ENCODE measurements around the gene GNAQ.

The GNAQ gene

DNA sequence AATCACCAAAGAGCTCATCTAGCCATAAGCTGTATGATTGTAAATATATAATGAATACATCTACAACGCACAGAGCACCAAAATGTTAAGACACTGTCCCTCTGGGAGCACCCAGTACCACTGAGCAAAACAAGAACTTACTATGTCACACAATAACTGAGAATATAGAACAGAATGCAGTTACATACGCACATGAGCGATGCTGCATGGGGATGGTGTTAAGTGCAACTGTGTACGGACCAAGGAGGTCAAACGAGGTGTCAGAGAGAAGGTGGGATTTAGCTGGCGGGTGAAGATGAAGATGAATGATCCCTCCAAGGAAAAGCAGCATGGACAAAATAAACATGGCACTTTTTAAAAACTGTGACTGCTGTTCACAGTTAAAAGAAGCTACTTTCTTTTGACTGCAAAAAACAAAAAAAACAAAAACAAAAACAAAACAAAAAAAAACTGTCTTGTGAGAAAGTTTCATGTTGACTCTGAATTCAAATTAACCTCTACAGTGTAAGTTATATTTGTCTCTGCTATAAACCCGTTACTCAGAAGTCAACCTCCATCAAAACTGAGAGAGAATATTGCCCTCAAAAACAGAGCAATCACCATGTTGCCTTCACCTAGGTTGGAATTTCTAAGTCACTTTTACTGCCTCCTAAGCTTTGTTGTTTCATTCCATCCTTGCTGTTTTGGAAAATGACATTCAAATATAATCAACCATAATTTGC lies 213.9 kb downstream of the GNAQ start:
- TF ChIP-seq, protein P1, sequence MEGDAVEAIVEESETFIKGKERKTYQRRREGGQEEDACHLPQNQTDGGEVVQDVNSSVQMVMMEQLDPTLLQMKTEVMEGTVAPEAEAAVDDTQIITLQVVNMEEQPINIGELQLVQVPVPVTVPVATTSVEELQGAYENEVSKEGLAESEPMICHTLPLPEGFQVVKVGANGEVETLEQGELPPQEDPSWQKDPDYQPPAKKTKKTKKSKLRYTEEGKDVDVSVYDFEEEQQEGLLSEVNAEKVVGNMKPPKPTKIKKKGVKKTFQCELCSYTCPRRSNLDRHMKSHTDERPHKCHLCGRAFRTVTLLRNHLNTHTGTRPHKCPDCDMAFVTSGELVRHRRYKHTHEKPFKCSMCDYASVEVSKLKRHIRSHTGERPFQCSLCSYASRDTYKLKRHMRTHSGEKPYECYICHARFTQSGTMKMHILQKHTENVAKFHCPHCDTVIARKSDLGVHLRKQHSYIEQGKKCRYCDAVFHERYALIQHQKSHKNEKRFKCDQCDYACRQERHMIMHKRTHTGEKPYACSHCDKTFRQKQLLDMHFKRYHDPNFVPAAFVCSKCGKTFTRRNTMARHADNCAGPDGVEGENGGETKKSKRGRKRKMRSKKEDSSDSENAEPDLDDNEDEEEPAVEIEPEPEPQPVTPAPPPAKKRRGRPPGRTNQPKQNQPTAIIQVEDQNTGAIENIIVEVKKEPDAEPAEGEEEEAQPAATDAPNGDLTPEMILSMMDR (IDR thresholded peaks at IDR 0.05; ENCODE audit: insufficient read depth, low read length, missing control alignments): no peak
- DNase-seq (ENCODE audit: low read depth, low spot score): no peak
- no peak overlapping the region for H3K4me3 ChIP-seq (ENCODE audit: low read depth, low read length)
- CTCF ChIA-PET: interaction anchor here (1.3 kb wide), 1 partner anchor 361 kb away, joined by 3 read pairs; no protein-coding TSS in a partner anchor
- POLR2A ChIA-PET: interaction anchor here (0.7 kb wide), 1 partner anchor 34 kb away, joined by 3 read pairs; no protein-coding TSS in a partner anchor

- ChIA-PET POLR2A (interaction anchor here (0.7 kb wide), 1 partner anchor 33 kb away, joined by 3 read pairs; no protein-coding TSS in a partner anchor), CTCF (interaction anchor here (1.7 kb wide), 1 partner anchor 219 kb away, joined by 3 read pairs; no protein-coding TSS in a partner anchor)
- no peak for DNase-seq (ENCODE audit: low read depth, low spot score)
- TF ChIP-seq, protein P1 (IDR thresholded peaks at IDR 0.05; ENCODE audit: insufficient read depth, low read length, missing control alignments): no peak
- no peak overlapping the region for H3K4me3 ChIP-seq (ENCODE audit: low read depth, low read length)
These were observed 214.8 kb downstream of the GNAQ start for GRCh38 chr9:77816641-77817341.

DNA sequence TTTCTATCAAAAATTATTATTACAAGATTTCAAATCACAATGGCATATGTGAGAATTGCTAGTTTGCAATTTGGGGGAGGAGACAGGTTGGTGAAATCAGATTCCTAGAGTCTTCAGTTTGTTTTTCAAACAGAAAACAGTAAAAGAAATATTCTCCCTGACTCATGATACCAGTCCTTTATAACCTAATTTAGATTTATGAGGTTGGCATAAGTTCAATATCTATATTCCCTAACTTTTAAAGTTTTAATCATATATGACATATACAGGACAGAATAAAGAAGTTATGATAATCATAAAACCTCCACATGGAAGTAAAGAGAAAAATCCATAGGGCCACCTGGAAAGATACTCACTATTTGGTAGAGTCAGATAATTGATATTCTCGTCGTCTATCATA lies 216.4 kb downstream of the GNAQ start:
- DNase-seq (ENCODE audit: low read depth, low spot score): no peak
- ChIA-PET POLR2A (no interaction called here), CTCF (interaction anchor here (1.7 kb wide), 1 partner anchor 220 kb away, joined by 3 read pairs; no protein-coding TSS in a partner anchor)
- H3K4me3 ChIP-seq (ENCODE audit: low read depth, low read length): no peak overlapping the region
- TF ChIP-seq, protein P1 (IDR thresholded peaks at IDR 0.05; ENCODE audit: insufficient read depth, low read length, missing control alignments): no peak

DNA sequence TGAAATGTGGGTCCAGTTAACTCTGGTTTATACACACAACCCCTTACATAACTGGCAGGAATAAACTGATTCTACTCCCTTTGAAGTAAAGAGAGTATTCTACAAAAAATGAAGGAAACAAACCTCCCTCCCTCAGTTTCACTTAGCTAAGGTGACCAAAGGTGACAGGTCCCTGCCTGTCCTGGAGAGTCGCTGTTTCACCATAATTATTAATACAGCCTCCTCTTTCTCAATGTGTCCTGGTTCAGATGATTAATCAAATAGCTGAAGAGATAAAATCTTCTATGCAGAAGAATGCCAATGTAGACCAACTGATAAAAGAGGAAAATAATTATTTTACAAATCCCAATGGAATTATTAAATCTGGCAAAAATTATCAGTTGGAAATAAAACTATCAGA lies 219.8 kb downstream of the GNAQ start:
- ChIA-PET POLR2A (no interaction called here), CTCF (interaction anchor here (1.0 kb wide), 1 partner anchor 223 kb away, joined by 4 read pairs; no protein-coding TSS in a partner anchor)
- DNase-seq (ENCODE audit: low read depth, low spot score): no peak
- H3K4me3 ChIP-seq (ENCODE audit: low read depth, low read length): no peak overlapping the region
- TF ChIP-seq, protein P1 (IDR thresholded peaks at IDR 0.05; ENCODE audit: insufficient read depth, low read length, missing control alignments): no peak

DNA sequence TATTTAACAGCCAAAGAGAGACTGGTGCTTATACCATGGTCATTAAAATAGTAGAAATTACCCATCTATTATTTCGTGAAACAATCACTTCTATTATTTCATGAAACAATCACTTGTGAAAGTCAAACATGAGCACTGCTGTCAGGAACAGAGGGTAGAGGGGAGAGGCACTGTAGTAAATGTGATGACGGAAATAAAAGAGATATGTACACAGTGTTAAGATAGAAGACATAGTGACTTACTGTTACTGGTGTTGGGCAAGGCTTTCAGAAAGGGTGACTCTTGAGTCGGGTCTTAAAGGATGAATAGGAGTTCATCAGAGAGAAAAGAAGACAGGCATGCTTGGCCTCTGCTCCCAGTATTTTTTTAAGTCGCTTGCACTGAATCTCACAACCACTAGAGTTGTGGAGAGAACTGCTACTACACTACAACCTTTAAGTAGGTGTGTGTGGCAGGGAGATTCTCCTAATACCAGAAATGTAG lies 220.9 kb downstream of the GNAQ start:
- DNase-seq (ENCODE audit: low read depth, low spot score): no peak
- TF ChIP-seq, protein P1 (IDR thresholded peaks at IDR 0.05; ENCODE audit: insufficient read depth, low read length, missing control alignments): no peak
- POLR2A ChIA-PET: no interaction called here
- CTCF ChIA-PET: interaction anchor here (0.8 to 1.6 kb wide), 3 partner anchors 8 to 225 kb away, joined by 3 to 6 read pairs (median 5); no protein-coding TSS in a partner anchor
- H3K4me3 ChIP-seq (ENCODE audit: low read depth, low read length): no peak overlapping the region

GRCh38 chr9:77810047-77810446 lies 221.6 kb downstream of the GNAQ start:
- ChIA-PET POLR2A (no interaction called here), CTCF (interaction anchor here (0.8 to 1.6 kb wide), 4 partner anchors 9 to 376 kb away, joined by 3 to 6 read pairs (median 4); no protein-coding TSS in a partner anchor)
- TF ChIP-seq, protein P1 (IDR thresholded peaks at IDR 0.05; ENCODE audit: insufficient read depth, low read length, missing control alignments): no peak
- H3K4me3 ChIP-seq (ENCODE audit: low read depth, low read length): no peak overlapping the region
- DNase-seq (ENCODE audit: low read depth, low spot score): no peak

Measured in AG04449 (cell line).